GM19239 (cell line): ENCODE measurements around the gene DNAH17.

Source experiments
- DNase-seq: peaks from one replicate; pipeline ENCODE4 v3.0.0; 2011; ENCODE audit warnings: low spot score; ENCODE audit not compliant: insufficient read length
- FAIRE-seq: peaks from 2 replicates; lab custom pipeline; 2011; peaks lifted over from hg19 to GRCh38; lab: Jason Lieb, UNC

The DNAH17 gene

DNA sequence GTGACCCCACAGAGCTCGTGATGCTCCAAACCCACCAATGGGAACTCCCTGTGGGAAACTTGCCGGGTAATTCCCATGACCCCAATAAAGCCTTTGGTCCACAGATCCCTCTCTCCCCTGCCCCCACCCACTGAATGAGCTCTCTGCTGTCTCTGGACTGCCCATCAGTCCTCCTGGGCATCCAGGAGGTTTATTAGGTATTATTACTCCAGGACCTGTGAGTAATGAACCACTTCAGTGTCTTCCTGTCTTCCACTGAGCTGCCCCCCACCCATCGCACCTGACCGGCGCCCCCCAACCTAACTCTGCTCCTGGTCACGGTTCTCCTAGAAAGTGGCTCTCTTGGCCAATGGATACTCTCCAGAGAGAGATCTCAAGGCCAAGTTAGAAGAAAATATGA is 28.7 kb upstream of the DNAH17 start:
- DNase-seq, result no peak
- no peak for FAIRE-seq

DNA sequence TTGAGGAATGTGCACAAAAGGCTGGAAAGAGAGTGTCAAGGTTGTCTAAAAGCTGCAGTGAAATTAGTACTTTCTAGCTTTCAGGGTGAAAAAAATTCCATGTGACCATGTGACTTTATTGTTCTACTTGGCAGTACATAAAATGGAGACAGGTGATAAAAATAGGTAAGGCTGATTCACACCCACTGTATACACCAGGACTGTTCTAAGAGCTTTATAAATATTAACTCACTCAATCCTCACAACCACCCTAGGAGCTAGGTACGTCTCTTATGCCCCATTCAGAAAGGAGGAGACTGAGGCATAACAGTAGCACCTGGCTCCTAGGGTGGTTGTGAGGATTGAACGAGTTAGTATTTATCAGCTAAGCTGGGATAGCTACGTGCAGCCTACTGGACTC is 28.2 kb upstream of the DNAH17 start:
- DNase-seq, result no peak
- no peak for FAIRE-seq

DNA sequence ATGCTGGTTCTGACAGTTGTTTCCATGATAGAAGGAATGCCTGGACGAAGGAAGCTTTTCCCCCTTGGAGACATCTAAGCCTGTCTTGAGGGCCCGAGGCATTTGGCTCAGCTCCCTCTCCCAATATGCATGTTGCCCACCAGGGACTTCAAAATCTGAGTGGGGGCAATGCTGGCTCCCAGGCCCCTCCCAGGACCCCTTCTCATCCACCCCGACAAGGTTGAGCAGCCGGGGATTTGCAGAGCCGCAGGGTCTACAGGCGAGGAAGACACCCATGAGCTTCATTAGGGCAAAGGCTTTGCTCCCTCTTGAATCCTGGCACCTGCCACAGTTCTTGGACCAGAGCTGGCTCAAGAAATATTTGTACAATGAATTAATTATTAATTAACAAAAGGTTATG is 25.1 kb upstream of the DNAH17 start:
- FAIRE-seq (no peak), DNase-seq (no peak)

DNA sequence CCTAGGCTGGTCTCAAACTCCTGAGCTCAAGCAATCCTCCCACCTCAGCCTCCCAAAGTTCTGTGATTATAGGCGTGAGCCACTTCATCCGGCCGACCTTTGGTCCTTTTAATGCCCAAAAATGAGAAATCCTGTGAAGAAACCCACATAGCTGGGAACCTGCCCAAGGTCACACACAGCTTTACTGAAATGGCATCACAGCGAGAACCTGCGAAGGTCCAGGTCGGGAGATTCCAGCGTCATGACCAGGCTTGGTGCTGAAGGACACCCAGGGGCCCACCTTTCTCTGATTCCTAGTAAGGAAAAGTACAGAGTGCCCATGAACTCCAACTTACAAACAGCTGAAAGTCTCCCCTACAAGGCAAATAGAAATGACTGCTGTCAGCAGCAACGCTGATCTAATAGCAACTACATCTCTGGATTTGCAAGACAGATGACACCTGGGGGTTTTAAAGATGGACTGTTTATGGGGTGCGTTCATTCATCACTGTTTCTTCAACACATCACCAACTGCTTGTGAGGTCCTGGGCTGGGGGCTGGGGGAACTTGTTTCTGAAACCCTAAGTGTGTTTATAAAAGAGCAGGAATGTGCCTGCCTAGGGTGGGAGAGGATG is 24.5 kb upstream of the DNAH17 start:
- DNase-seq (no peak), FAIRE-seq (no peak)

DNA sequence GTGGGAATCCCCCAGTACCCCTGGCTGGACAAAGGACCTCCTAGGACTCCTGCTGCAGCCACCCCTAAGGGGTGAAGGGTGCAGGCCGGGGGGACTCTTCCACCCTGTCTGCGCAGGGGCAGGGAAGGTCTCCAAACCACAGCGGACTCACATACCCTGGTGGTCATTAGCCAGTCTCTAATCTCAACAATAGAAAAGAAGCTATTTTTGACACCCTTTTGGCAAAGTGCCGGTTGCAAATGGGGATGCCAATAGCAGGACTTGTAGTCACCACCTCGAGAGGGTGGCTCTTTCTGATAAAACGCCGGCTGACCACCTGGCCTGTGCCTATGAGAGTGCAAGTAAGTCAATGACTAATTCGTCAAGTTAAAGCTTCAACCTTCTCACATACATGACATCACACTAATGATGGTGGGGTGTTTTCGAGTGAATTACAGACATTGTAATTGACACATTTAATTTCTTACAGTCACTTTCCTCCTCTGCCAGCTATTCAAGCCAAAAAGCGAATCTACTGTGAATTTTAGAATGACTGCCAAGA is 23.1 kb upstream of the DNAH17 start:
- FAIRE-seq (no peak), DNase-seq (no peak)

DNA sequence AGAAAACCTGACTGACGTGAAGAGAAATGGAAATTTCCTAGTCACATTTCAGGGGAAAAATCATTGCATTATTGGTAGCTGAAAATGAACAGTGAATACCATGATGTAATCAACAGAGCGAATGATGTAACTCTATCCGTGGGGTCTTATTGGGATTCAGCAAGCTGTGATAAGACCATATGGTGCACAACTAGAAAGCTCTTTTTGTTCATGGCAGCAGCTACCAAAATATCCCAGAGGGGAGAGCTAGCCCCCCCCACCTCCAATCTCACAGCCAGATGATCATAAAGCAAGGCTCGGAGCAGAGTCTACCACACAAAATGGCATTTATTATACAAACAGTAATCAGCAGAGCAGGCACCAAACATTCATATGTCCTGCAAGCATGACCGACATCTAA is 22.2 kb upstream of the DNAH17 start:
- FAIRE-seq, result no peak
- DNase-seq, result no peak

DNA sequence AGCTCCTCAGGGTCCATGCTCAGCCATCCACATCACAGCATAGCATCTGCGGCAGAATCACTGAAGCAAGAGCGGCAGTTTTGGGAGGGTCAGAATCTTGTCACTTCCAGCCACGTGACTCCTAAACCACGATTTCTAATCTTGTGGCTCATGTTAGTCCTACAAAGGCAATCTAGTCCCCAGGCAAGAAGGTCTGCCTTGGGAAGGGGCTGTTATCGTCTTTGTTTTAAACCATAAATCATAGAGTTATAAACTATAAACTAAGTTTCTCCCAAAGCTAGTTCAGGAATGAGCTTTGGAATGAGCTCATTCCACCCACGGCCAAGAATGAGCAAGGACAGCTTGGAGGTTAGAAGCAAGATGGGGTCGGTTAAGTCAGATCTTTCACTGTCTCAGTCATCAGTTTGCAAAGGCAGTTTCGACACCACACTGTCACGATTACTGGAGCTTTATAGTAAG is 20.8 kb upstream of the DNAH17 start:
- FAIRE-seq, result no peak
- DNase-seq, result no peak

DNA sequence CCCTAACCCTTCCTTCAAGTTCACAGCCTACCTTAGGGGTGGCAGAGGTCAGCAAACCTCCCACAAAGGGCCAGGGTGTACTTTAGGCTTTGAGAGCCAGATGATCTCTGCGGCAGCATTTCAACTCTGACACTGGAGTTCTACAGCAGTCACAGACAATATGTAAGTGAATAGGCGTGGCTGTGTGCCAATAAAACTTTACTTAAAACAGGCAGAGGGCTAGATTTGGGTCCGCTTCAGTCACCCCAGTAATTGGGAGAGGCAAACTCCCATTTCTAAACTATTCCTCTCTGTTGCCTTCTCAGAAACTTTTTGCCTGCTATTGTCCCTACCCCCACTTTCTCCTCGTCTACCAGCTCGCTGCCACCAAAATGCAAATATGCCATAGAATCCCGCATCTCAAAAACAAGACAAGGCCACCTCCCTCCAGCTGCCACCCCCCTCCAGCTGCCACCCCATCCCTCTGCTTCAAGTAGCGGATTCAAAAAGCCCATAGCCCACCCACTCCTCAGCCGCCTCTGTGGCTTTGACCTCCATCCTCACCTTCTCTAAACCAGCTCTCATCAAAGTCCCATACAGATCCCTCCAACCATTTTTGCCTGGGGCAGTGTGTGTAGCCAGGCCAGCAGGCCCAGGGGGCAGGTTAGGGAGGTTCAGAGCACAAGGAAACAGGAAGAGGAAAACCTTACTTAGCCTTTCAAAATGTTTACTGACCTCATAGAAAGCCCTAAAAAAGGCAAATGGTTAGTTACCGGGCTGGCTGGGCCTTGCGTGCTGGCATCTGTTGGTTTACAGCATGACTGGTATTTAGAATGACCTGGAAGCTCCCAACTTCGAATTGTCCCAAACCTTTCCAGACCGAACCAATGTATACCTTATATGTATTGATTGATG is 19.9 kb upstream of the DNAH17 start:
- DNase-seq (no peak), FAIRE-seq (no peak)

DNA sequence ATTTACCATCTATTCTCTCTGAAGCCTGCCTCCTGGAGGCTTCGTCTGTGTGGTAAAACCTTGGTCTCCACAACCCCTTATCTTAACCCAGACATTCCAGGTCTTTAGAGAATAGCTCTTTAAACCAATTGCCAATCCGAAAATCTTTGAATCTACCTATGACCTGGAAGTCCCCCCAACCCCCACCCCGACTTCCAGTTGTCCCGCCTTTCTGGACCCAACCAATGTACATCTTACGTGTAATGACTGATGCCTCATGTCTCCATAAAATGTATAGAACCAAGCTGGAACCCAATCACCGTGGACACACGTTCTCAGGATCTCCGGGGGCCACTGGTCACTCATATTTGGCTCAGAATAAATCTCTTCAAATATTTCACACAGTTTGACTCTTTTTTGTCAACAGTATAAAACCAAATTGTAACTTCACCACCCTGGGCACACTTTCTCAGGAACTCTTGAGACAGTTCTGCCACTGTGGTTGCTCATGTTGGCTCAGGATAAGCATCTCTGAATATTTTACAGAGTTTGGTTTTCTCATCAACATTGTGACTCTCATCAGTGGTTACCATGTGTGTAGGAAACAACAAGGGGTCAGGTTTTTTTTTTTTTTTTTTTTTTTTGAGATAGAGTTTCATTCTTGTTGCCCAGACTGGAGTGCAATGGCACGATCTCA is 18.1 kb upstream of the DNAH17 start:
- no peak for FAIRE-seq
- DNase-seq, result no peak

DNA sequence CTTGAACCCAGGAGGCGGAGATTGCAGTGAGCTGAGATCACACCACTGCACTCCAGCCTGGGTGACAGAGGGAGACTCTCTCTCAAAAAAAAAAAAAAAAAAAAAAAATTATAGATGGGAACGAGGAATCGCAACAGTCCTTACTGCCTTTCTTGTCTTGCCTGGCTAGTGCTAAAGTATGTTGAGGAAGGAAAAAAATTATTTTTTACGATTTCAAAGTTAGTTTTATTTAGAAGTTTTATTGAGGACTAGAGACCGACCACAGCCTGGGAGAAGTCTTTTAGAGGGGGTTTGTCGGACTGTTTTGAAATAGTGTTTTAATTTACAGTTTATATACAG is 15.8 kb upstream of the DNAH17 start:
- DNase-seq, result no peak
- FAIRE-seq, result no peak

DNA sequence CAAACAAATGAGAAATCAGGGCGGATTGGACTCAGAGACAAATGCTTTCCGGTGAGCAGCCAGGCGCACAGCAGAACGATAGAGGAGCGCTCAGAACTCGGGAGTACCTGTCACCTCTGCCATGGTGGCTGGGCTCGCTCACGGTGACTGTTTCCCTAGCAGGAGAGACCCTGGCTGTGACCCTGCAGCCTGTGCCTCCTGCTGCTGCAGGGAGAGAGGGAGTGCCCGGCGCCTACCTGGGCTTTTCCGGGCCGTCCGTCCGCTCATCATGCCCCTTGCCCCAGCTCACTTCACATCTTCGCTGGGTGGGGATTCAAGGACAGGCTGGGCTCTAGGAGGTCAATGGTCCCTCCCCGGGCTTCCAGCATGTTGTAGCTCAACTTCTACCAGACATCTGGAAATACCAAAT is 14.1 kb upstream of the DNAH17 start:
- DNase-seq, result no peak
- no peak for FAIRE-seq

DNA sequence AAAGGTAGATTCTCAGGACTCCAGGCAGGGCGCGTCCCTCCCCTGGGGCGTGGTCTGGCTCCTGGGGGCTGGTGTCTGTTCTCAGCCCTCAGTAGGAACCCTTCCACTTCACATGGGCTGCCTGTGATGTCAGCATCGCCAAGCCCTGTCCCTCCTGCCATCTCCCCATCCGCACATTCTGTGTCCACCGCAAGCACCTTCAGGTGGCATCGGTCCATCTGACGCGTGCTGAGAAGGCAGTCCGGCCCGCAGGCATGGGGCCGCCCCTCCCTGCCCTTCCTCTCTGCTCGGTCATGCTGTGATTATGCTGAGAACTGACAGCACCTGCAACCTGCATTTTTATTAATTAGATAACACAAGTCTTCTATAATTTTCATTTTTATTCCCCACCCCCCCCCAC is 12.7 kb upstream of the DNAH17 start:
- FAIRE-seq, result no peak
- no peak for DNase-seq

DNA sequence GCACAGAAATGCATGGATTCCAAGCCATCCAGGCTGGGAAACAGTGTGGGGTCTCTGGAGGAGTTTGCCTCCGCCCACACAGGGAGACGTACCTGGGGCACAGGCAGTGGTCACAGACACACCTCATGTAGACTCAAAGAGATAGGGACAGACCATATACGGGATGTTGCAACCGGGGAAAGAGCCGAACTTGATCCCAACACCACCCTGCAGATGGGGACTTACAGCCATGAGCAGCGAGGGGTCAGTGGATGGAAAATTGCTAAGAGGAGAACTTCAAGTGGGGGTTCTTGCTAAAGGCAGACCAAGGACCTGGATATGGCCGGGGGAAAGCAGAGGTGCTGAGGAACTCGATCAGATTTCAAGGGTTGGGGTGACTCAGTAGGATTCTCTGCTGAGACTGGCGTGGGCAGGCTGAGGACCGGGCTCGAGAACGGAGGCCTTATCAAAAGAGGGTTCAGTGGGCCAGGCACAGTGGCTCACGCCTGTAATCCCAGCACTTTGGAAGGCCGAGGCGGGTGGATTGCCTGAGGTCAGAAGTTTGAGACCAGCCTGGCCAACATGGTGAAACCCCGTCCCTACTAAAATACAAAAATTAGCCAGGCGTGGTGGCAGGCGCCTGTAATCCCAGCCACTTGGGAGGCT is 12.0 kb upstream of the DNAH17 start:
- no peak for DNase-seq
- FAIRE-seq, result no peak

DNA sequence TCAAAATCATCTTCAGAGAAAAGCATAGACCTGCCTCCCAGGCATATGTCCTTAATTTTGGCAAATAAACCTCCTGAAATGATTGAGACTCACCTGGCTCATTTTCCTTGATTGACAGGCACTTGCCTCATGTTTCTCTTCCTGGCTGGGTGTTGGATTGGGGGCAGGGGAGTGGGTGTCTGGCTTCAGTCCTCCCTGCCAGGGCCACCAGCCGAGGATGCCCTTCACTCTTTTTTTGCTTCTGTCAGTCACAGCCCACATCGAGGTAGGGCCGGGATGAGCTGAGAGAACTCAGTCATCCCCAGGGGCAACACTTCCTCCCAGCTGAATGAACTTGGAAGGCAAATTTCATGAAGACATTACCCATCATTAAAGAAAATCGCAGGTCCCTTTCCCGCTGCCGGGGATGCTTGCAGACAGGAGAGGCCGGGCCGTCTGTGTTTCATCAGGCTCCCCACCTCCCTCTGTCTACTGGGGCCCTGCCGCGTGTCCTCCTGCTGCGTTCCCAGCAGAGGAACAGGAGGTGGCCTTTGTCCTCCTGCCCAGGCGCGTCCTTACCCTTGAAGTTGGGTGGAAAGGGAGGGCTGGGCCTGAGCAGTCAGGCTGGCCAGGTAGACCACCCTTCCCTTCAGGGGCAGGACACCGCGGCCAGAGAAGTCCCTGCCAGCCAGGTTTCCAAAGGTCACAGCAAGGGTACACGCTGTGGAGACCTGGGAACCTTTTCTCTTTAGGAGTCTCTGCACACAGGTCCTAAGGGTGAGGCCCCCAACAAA is 11.2 kb upstream of the DNAH17 start:
- no peak for DNase-seq
- FAIRE-seq, result no peak

DNA sequence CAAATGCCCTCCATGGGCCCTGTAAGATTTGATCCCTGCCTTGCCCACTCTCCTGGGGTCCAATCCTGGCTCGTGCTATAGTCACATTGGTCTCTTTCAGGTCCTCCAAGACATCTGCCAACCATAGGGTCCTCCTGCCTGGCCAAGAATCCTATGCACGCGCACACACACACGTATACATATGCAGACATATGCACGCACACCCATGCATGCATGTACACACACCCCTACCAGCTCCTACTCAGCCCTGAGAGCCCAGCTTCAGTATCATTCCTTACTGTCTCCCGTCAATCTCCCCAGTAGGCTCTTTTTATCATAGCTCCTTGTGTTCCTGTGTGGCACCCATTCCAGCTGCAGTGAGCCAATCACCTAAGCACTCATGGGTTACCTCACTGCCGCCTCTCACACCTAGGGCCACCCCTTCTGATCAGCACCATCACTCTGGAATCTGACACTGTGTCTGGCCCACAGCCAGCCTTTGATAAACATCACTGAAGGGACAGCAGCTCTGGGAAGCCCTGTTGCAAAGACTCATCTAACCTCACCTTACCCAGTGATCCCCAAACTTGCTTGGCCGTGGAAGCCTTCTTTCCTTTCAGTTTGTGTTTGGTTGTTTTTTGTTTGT is 7.9 kb upstream of the DNAH17 start:
- DNase-seq, result no peak
- FAIRE-seq, result no peak

DNA sequence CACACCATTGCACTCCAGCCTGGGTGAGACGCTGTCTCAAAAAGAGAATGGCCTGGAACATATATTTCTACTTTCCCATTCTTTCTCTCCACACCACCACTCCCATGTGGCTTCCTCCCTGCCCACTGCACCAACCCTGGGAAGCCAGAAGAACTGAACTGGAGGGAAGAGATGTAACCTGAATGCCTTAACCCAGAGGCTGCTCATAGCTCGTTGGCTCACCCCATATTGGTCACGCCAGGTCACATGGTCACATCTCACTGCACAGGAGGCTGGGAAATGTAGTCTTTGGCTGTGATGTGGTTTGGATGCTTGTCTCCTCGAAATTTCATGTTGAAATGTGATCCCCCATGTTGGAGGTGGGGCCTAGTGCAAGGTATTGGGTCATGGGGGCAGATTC is 5.9 kb upstream of the DNAH17 start:
- peak; percentile 49 for FAIRE-seq
- no peak for DNase-seq

DNA sequence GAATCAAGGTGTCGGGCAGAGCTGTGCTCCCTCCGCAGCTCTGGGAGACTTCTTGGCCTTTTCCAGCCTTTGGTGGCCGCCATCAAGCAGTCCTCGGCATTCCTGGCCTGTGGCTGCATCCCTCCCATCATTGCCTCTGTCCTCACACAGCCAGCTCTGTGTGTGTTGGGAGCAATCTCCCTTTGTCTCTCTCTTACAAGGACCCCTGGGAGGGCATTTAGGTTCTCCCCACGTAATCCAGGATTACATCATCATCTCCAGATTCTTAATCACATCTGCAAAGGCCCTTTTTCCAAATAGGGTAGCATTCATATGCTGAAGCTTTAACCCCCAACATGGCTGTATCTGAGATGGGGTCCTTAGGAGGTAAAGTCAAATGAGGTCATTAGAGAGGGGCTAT is 4.1 kb upstream of the DNAH17 start:
- no peak for FAIRE-seq
- DNase-seq, result no peak

DNA sequence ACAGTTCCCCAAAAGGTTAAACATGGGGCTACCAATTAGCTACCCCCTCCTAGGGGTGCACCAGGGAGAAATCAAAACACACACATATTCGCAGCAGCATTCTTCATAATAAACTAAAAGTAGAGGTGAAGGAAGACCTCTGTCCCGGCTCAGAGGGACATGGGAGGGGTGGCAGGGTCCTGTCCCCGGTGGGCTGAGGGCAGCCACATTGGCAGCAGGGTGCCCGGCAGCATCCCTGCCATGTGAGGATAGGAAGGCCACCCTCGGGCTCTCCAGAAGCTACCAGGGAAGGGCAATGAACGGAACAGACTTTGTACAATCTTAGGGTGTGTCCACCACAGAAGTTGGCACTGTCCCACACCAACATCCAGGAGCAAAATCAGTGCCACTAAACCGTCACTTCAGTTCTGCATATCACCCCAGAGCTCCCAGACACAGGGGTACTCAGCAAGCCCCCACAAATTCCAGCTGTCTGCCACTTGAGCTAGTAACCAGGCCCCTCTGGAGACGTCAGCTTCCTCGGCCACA is 3.1 kb upstream of the DNAH17 start:
- DNase-seq (no peak), FAIRE-seq (no peak)

DNA sequence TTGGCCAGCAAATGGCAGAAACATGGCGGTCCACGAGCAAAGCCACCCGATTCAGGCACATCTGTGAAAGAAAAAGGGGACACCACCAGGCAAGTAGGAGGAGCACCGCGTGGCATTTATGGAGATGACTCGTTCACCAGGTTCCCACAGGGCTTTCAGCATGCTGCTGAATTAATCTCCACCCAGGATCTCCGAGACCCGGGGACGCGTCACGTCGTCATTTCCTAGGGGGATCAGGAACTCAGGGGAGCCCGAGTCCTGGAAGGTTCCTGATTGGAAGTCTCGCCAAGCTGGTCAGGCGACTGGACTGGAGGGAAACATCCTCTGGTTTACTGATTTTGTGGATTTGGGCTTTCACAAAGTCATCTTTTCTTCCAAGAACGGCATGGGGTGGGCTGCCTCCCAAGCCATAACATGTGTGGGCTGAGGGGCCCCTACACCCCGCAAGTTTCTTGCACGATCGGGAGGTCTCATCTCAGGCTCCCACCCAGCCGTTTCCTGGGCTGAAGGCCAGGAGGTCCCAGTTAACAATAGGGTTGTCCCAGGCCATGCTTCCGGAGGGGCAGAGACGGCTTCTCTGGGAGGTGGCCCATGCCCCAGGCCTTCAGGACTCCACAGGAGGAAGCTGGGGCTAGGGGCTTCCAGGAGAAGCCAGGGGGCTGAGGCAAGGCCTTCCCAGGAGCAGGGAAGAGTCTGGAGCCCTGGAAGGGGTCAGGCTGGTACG is 645 bp downstream of the DNAH17 start:
- DNase-seq (no peak), FAIRE-seq (no peak)
